K562 (cell line): ENCODE data around the gene FSHR. TPM values are rescaled to one million over a fixed set of nuclear protein-coding genes. Genes with fewer than 3 reads are reported as not detected.

ENCODE experiments used
- ATAC-seq: fragments of 200-7000 bp; cut with Tn5 transposase; 3 replicates; pipeline ENCODE4 v1.9.1; 2020; ENCODE audit warnings: moderate library complexity
- BruUV-seq: library from RNA; stranded (reverse); fragments of 400-500 nt; replicated peaks from 2 replicates; lab custom pipeline; 2021; lab: Mats Ljungman, UMichigan
- CTCF ChIA-PET: fragments of 300-600 bp; formaldehyde crosslinking; extraction: SDS; loops from one replicate; lab custom pipeline; 2021; ENCODE audit warnings: low intra/inter-chr PET ratio; lab: Yijun Ruan, JAX
- POLR2A ChIA-PET: fragments of 300-600, 350-650 bp; sonication (Branson Sonifier 250); formaldehyde crosslinking; extraction: SDS; loops from one replicate; lab custom pipeline; 2021; ENCODE audit warnings: antibody characterized with exemption, inconsistent platforms; lab: Yijun Ruan, JAX
- DNase-seq, 4 experiments: peaks; one replicate each; pipeline versions ENCODE4 v3.0.0 to v3.0.0-alpha.2; 2011 to 2018; ENCODE audit warnings: low spot score in 3 of 4, mixed read lengths in 3 of 4; ENCODE audit errors: extremely low read depth in 1 of 4
- FAIRE-seq: peaks from 2 replicates; lab custom pipeline; 2011; peaks lifted over from hg19 to GRCh38; lab: Jason Lieb, UNC
- H2AFZ ChIP-seq: 2 replicates; pipeline ENCODE4 v1.6.0; 2011; ENCODE audit warnings: low read depth, low read length, control low read depth, inconsistent platforms
- H3K27ac ChIP-seq: fragments of 200-600 bp; 3 replicates; pipeline ENCODE4 v1.8.0; 2011; ENCODE audit warnings: low read depth, mild to moderate bottlenecking, control low read depth, inconsistent platforms, low read length, moderate library complexity, mixed read lengths; ENCODE audit errors: extremely low read depth
- H3K27me3 ChIP-seq, 2 experiments: fragments of 300-600 bp in 1 of 2; 2 replicates in 1 of 2; 3 replicates in 1 of 2; pipeline versions ENCODE4 v1.6.0 to v1.8.0; 2011; ENCODE audit warnings: inconsistent platforms in 2 of 2, low read length in 2 of 2, mild to moderate bottlenecking in 1 of 2, mixed read lengths in 1 of 2, moderate library complexity in 1 of 2; ENCODE audit not compliant: control insufficient read depth in 2 of 2, insufficient read depth in 2 of 2
- H3K36me3 ChIP-seq: fragments of 300-600 bp; 3 replicates; pipeline ENCODE4 v1.8.0; 2011; ENCODE audit warnings: mild to moderate bottlenecking, low read length, inconsistent platforms; ENCODE audit not compliant: control insufficient read depth, insufficient read depth
- H3K4me1 ChIP-seq, 2 experiments: fragments of 200-600 bp in 1 of 2; replicated peaks in 1 of 2; 2 replicates in 1 of 2; 3 replicates in 1 of 2; pipeline versions ENCODE4 v1.5.1 to v1.8.0; 2011; ENCODE audit warnings: inconsistent platforms in 2 of 2, low read length in 2 of 2, mild to moderate bottlenecking in 1 of 2, mixed read lengths in 1 of 2, moderate library complexity in 1 of 2; ENCODE audit not compliant: control insufficient read depth in 2 of 2, insufficient read depth in 2 of 2
- H3K4me2 ChIP-seq: 2 replicates; pipeline ENCODE4 v1.6.1; 2011; ENCODE audit warnings: low read length, control low read depth, inconsistent platforms, mixed read lengths; ENCODE audit not compliant: insufficient read depth
- H3K4me3 ChIP-seq: fragments of 200-600 bp; sonication (generic), shearing (Covaris generic); 2 replicates; pipeline ENCODE4 v1.5.1; 2016; ENCODE audit warnings: control low read depth, inconsistent platforms
- H3K79me2 ChIP-seq: fragments of 200-600 bp; 3 replicates; pipeline ENCODE4 v1.8.0; 2011; ENCODE audit warnings: low read length, inconsistent platforms; ENCODE audit not compliant: control insufficient read depth, insufficient read depth
- H3K9ac ChIP-seq, 2 experiments: 2 replicates each; pipeline versions ENCODE4 v1.6.0 to v1.6.1; 2011; ENCODE audit warnings: low read depth in 2 of 2, low read length in 2 of 2, control low read depth in 1 of 2, inconsistent platforms in 1 of 2, mild to moderate bottlenecking in 1 of 2, mixed read lengths in 1 of 2; ENCODE audit not compliant: insufficient read depth in 1 of 2
- H3K9me1 ChIP-seq: one replicate; pipeline ENCODE4 v1.6.0; 2011; ENCODE audit warnings: inconsistent platforms, mild to moderate bottlenecking, low read length, moderate library complexity; ENCODE audit not compliant: control insufficient read depth, insufficient read depth
- H3K9me3 ChIP-seq: replicated peaks from 2 replicates; pipeline ENCODE4 v1.5.1; 2011; ENCODE audit warnings: low read depth, low read length, inconsistent platforms; ENCODE audit not compliant: control insufficient read depth, insufficient read depth
- H4K20me1 ChIP-seq: replicated peaks from 2 replicates; pipeline ENCODE4 v1.6.1; 2011; ENCODE audit warnings: low read length, inconsistent platforms, mixed read lengths; ENCODE audit not compliant: control insufficient read depth, insufficient read depth
- ELF1 ChIP-seq: fragments of 200-800 bp; sonication (Bioruptor generic); IDR thresholded peaks from 2 replicates; pipeline ENCODE4 v1.6.1; 2016; ENCODE audit warnings: missing genetic modification characterization, missing compliant biosample characterization
- EWSR1 ChIP-seq: fragments of 450-650 bp; IDR thresholded peaks from 2 replicates; pipeline ENCODE4 v1.6.1; 2018; ENCODE audit warnings: borderline replicate concordance, mild to moderate bottlenecking, low read depth, moderate library complexity; ENCODE audit not compliant: partially characterized antibody
- FOSL1 ChIP-seq: fragments of 200-800 bp; sonication (Bioruptor generic); conservative IDR thresholded peaks from 2 replicates; pipeline ENCODE4 v1.6.1; 2016; ENCODE audit warnings: missing genetic modification characterization, missing compliant biosample characterization
- HNRNPH1 ChIP-seq: fragments of 200-400 bp; formaldehyde crosslinking; optimal IDR thresholded peaks from 2 replicates; pipeline ENCODE3; 2017; ENCODE audit warnings: low read depth, mild to moderate bottlenecking, low read length, moderate library complexity
- MED1 ChIP-seq: sonication (generic); formaldehyde crosslinking; IDR thresholded peaks from 2 replicates; pipeline ENCODE4 v1.8.1; 2023; ENCODE audit warnings: missing genetic modification reagents, borderline replicate concordance
- NUFIP1 ChIP-seq: fragments of 450-650 bp; IDR thresholded peaks from 2 replicates; pipeline ENCODE4 v1.6.1; 2018; ENCODE audit not compliant: partially characterized antibody
- POLR2A ChIP-seq: fragments of 450-650 bp; conservative IDR thresholded peaks from 2 replicates; pipeline ENCODE4 v1.6.1; 2016
- THRB ChIP-seq: fragments of 450-650 bp; formaldehyde crosslinking; conservative IDR thresholded peaks from 2 replicates; pipeline ENCODE4 v1.4.0; 2022; ENCODE audit warnings: mild to moderate bottlenecking, missing genetic modification characterization
- UBTF ChIP-seq, 2 experiments: IDR thresholded peaks; 2 replicates each; pipeline ENCODE4 v1.6.1; 2012; ENCODE audit warnings: improper control_type of control experiment in 2 of 2, low read depth in 2 of 2, low read length in 2 of 2, borderline replicate concordance in 1 of 2
- USF1 ChIP-seq: sonication (generic); formaldehyde crosslinking; IDR thresholded peaks from 2 replicates; pipeline ENCODE4 v1.9.0; 2022; ENCODE audit warnings: mild to moderate bottlenecking, missing genetic modification reagents
- ZFP30 ChIP-seq: fragments of 250-450 bp; sonication (Bioruptor Pico); IDR thresholded peaks from 2 replicates; pipeline ENCODE4 v1.8.0; 2022; ENCODE audit warnings: moderate library complexity, mild to moderate bottlenecking, inconsistent platforms, borderline replicate concordance
- ZNF316 ChIP-seq: fragments of 450-650 bp; IDR thresholded peaks from 2 replicates; pipeline ENCODE4 v1.6.1; 2016
- WGBS: fragments of 100-300 bp; shearing (Covaris generic); methylation state at CpG from one replicate; pipeline ENCODE4 v1.1.6; 2016; ENCODE audit warnings: low coverage, mixed read lengths; ENCODE audit not compliant: insufficient coverage; ENCODE audit errors: missing lambda C conversion rate; 5-methylcytosine and 5-hydroxymethylcytosine counted together
- in situ Hi-C: fragments of 300-500 bp; cut with MboI; formaldehyde crosslinking; loops from 4 replicates; pipeline ENCODE4 v1.15.0; 2018; ENCODE audit warnings: inconsistent platforms, mixed read lengths
- intact Hi-C: fragments of 100-400 bp; cut with micrococcal nuclease; formaldehyde crosslinking; loops from 2 replicates; pipeline ENCODE4 v1.14.2; 2022
- polyA plus RNA-seq, 8 experiments: library from polyadenylated mRNA; depleted of rRNA in 4 of 8; stranded (reverse) in 5 of 8; unstranded in 3 of 8; fragments of >200 nt; fragmentation: Nextera tagmentation in 2 of 8; fragmentation: Illumina TruSeq in 1 of 8; extraction: Ambion mirVana in 2 of 8; extraction: Trizol in 1 of 8; gene quantifications; 2 replicates each; pipeline versions ENCODE4 v1.2.1 to v1.2.3, GENCODE V29; 2011 to 2014; ENCODE audit warnings: inconsistent platforms in 1 of 8, missing spikeins in 1 of 8
- total RNA-seq, 7 experiments: library from RNA; depleted of rRNA in 6 of 7; stranded (reverse); fragments of >200 nt in 6 of 7; fragmentation: Illumina TruSeq in 2 of 7; extraction: Trizol in 2 of 7; gene quantifications; 2 replicates each; pipeline versions ENCODE4 v1.2.1 to v1.2.3, GENCODE V29; 2011 to 2021; ENCODE audit warnings: low replicate concordance in 1 of 7

FSHR gene
- total and polyA plus RNA-seq, 9 of the 15 experiments (the other 6 are each of a cell fraction or from before 2014, with no cell fraction given) = not detected

GRCh38 chr2:49186050-49186648, 31.8 kb upstream of the FSHR start (continued):
- TF ChIP-seq UBTF (IDR thresholded peaks at IDR 0.05; ENCODE audit: borderline replicate concordance in 1 of 2, low read depth in 2 of 2, low read length in 2 of 2) = no peak
- TF ChIP-seq, all 486 proteins: peak for 0

GRCh38 chr2:49178656-49179055, 24.3 kb upstream of the FSHR start:
- ChIA-PET CTCF (no interaction called here), POLR2A (no interaction called here)
- in situ Hi-C loops (no loop called here), intact Hi-C loops (no loop called here)
- Histone ChIP-seq H2AFZ (no peak overlapping the region), H3K36me3 (no peaks in the 10 kb centered on the region), H3K4me3 (no peak overlapping the region), H3K4me2 (no peak overlapping the region), H3K9ac (no peak overlapping the region), H4K20me1 (no peaks in the 10 kb centered on the region), H3K27ac (no peak overlapping the region), H3K4me1 (no peaks in the 10 kb centered on the region), H3K27me3 (no peaks in the 10 kb centered on the region), H3K79me2 (no peaks in the 10 kb centered on the region), H3K9me3 (no peaks in the 10 kb centered on the region), H3K9me1 (no peaks in the 10 kb centered on the region)
- WGBS = under 1% methylated on average over 7 of the region's 7 CpGs
- ATAC-seq (no peak), DNase-seq (no peak), FAIRE-seq (no peak)
- BruUV-seq = no TSS peak
- TF ChIP-seq ZNF316 = no peak
- TF ChIP-seq USF1 (CRISPR knock-in tag) = no peak
- no peak for TF ChIP-seq THRB
- TF ChIP-seq ELF1 (tag) = no peak
- TF ChIP-seq ZFP30 = no peak
- TF ChIP-seq POLR2A = no peak
- TF ChIP-seq MED1 (CRISPR knock-in tag) = no peak
- TF ChIP-seq FOSL1 (tag) = no peak
- TF ChIP-seq EWSR1 = no peak
- TF ChIP-seq HNRNPH1 = no peak
- TF ChIP-seq NUFIP1 = no peak
